ENCODE results near the gene AUTS2.

AUTS2 gene

GRCh38 chr7:70036695-70037094 lies 438.4 kb downstream of the AUTS2 start:
- TF ChIP-seq, protein P1, sequence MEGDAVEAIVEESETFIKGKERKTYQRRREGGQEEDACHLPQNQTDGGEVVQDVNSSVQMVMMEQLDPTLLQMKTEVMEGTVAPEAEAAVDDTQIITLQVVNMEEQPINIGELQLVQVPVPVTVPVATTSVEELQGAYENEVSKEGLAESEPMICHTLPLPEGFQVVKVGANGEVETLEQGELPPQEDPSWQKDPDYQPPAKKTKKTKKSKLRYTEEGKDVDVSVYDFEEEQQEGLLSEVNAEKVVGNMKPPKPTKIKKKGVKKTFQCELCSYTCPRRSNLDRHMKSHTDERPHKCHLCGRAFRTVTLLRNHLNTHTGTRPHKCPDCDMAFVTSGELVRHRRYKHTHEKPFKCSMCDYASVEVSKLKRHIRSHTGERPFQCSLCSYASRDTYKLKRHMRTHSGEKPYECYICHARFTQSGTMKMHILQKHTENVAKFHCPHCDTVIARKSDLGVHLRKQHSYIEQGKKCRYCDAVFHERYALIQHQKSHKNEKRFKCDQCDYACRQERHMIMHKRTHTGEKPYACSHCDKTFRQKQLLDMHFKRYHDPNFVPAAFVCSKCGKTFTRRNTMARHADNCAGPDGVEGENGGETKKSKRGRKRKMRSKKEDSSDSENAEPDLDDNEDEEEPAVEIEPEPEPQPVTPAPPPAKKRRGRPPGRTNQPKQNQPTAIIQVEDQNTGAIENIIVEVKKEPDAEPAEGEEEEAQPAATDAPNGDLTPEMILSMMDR (IDR thresholded peaks at IDR 0.05; ENCODE audit: extremely low read depth, missing control alignments), result no peak
- no peak for DNase-seq (ENCODE audit: low spot score)

- TF ChIP-seq, protein P1 (IDR thresholded peaks at IDR 0.05; ENCODE audit: extremely low read depth, missing control alignments), result no peak
- DNase-seq (ENCODE audit: low spot score), result no peak
These were observed 439.1 kb downstream of the AUTS2 start for GRCh38 chr7:70037171-70037933.

DNA sequence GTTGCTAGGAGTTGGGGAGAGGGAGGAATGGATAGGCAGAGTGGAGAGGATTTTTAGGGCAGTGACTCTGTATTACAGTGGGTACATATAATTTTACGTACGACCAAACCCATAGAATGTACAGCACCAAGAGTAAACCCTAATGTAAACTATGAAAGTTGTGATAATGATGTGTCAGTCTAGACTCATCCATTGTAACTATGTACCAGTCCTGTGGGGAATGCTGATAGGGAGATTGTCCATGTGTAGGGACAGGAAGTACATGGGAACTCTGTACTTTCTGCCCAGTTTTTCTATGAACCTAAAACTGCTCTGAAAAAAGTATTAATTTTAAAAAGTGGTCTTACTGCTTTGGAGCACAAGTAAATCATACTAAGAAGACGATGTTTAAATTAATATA lies 441.8 kb downstream of the AUTS2 start:
- DNase-seq (ENCODE audit: low spot score), result no peak
- TF ChIP-seq, protein P1 (IDR thresholded peaks at IDR 0.05; ENCODE audit: extremely low read depth, missing control alignments), result no peak

- TF ChIP-seq, protein P1 (IDR thresholded peaks at IDR 0.05; ENCODE audit: extremely low read depth, missing control alignments), result no peak
- no peak for DNase-seq (ENCODE audit: low spot score)
These were observed 442.9 kb downstream of the AUTS2 start for GRCh38 chr7:70040970-70041766.

- DNase-seq (ENCODE audit: low spot score), result no peak
- TF ChIP-seq, protein P1 (IDR thresholded peaks at IDR 0.05; ENCODE audit: extremely low read depth, missing control alignments), result no peak
These were observed 444.3 kb downstream of the AUTS2 start for GRCh38 chr7:70042533-70042932.

GRCh38 chr7:70043015-70043538 lies 444.8 kb downstream of the AUTS2 start:
- TF ChIP-seq, protein P1 (IDR thresholded peaks at IDR 0.05; ENCODE audit: extremely low read depth, missing control alignments), result no peak
- no peak for DNase-seq (ENCODE audit: low spot score)

DNA sequence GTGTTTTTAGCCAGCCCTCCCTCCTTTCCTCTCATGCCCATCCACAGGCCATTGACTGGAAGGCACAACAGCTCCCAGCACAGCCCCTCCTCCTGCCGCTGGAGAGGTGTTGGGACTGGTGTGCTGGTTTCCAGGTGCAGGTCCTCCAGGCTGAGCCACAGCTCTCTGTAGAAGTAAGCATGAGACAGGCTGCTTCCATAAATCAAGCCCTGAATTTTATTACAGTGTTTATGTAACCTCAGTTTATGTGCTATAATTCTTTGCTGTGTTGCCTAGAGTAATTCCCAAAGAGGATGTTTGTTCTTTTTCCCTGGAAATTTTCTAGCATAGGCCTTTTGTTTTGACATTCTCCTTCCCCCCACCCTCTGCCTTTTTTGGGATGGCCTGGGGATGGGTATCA lies 445.8 kb downstream of the AUTS2 start:
- TF ChIP-seq, protein P1 (IDR thresholded peaks at IDR 0.05; ENCODE audit: extremely low read depth, missing control alignments), result no peak
- DNase-seq (ENCODE audit: low spot score), result no peak
